SK-N-DZ (cell line): ENCODE results near the gene GCLC.

Experiments used
- DNase-seq: peaks from one replicate; pipeline ENCODE4 v3.0.0-alpha.2; 2015; ENCODE audit warnings: low spot score

The GCLC gene

GRCh38 chr6:53527249-53527765 lies 17.6 kb downstream of the GCLC start:
- no peak for DNase-seq

- no peak for DNase-seq
Observed at GRCh38 chr6:53526000-53526399, 18.9 kb downstream of the GCLC start.

- no peak for DNase-seq
Observed at GRCh38 chr6:53524455-53524815, 20.5 kb downstream of the GCLC start.

- DNase-seq: no peak
Observed at GRCh38 chr6:53523511-53524454, 21.1 kb downstream of the GCLC start.

GRCh38 chr6:53520320-53520928 lies 24.5 kb downstream of the GCLC start:
- no peak for DNase-seq

GRCh38 chr6:53518862-53519261 lies 26.0 kb downstream of the GCLC start:
- DNase-seq: no peak

GRCh38 chr6:53517021-53517420 lies 27.9 kb downstream of the GCLC start:
- no peak for DNase-seq

GRCh38 chr6:53514677-53515076 lies 30.2 kb downstream of the GCLC start:
- DNase-seq: no peak

- no peak for DNase-seq
Observed at GRCh38 chr6:53513519-53513966, 31.4 kb downstream of the GCLC start.

GRCh38 chr6:53513056-53513455 lies 31.8 kb downstream of the GCLC start:
- DNase-seq: no peak

GRCh38 chr6:53512626-53513025 lies 32.3 kb downstream of the GCLC start:
- DNase-seq: no peak

- DNase-seq: no peak
Observed at GRCh38 chr6:53510746-53511145, 34.2 kb downstream of the GCLC start.

GRCh38 chr6:53506872-53507271 lies 38.0 kb downstream of the GCLC start:
- DNase-seq: no peak

GRCh38 chr6:53504512-53504911 lies 40.4 kb downstream of the GCLC start:
- DNase-seq: no peak

- no peak for DNase-seq
Observed at GRCh38 chr6:53503060-53503459, 41.8 kb downstream of the GCLC start.

GRCh38 chr6:53501432-53501831 lies 43.5 kb downstream of the GCLC start:
- DNase-seq: no peak

GRCh38 chr6:53500095-53500494 lies 44.8 kb downstream of the GCLC start:
- no peak for DNase-seq

GRCh38 chr6:53499094-53499493 lies 45.8 kb downstream of the GCLC start:
- no peak for DNase-seq

GRCh38 chr6:53498649-53499048 lies 46.3 kb downstream of the GCLC start:
- no peak for DNase-seq

GRCh38 chr6:53497905-53498304 lies 47.0 kb downstream of the GCLC start:
- no peak for DNase-seq

GRCh38 chr6:53496797-53497375 lies 48.0 kb downstream of the GCLC start:
- no peak for DNase-seq
